ENCODE data around the gene CYFIP2.

Gene CYFIP2

GRCh38 chr5:157327771-157328170, 61.8 kb downstream of the CYFIP2 start:
- no peak for DNase-seq

GRCh38 chr5:157328277-157328912, 62.5 kb downstream of the CYFIP2 start:
- peak; percentile 68 for DNase-seq

- no peak for DNase-seq
Measured at GRCh38 chr5:157331807-157332206, 65.9 kb downstream of the CYFIP2 start.

- no peak for DNase-seq
Measured at GRCh38 chr5:157335534-157336422, 69.9 kb downstream of the CYFIP2 start.

- DNase-seq: no peak
Measured at GRCh38 chr5:157336423-157336744, 70.5 kb downstream of the CYFIP2 start.

GRCh38 chr5:157339409-157339808, 73.5 kb downstream of the CYFIP2 start:
- no peak for DNase-seq

GRCh38 chr5:157342822-157343402, 77.0 kb downstream of the CYFIP2 start:
- no peak for DNase-seq

- no peak for DNase-seq
Measured at GRCh38 chr5:157343842-157344790, 78.2 kb downstream of the CYFIP2 start.

- DNase-seq: no peak
Measured at GRCh38 chr5:157345067-157345466, 79.1 kb downstream of the CYFIP2 start.

- no peak for DNase-seq
Measured at GRCh38 chr5:157345485-157345884, 79.6 kb downstream of the CYFIP2 start.

GRCh38 chr5:157347301-157348048, 81.6 kb downstream of the CYFIP2 start:
- DNase-seq: no peak

GRCh38 chr5:157348049-157348400, 82.1 kb downstream of the CYFIP2 start:
- no peak for DNase-seq

- DNase-seq: no peak
Measured at GRCh38 chr5:157350939-157351801, 85.2 kb downstream of the CYFIP2 start.

- DNase-seq: no peak
Measured at GRCh38 chr5:157351802-157352092, 85.8 kb downstream of the CYFIP2 start.

GRCh38 chr5:157352756-157353340, 86.9 kb downstream of the CYFIP2 start:
- DNase-seq: no peak

- DNase-seq: no peak
Measured at GRCh38 chr5:157354800-157355199, 88.9 kb downstream of the CYFIP2 start.

GRCh38 chr5:157356576-157356975, 90.7 kb downstream of the CYFIP2 start:
- no peak for DNase-seq

- DNase-seq: no peak
Measured at GRCh38 chr5:157357823-157358222, 91.9 kb downstream of the CYFIP2 start.

- DNase-seq: no peak
Measured at GRCh38 chr5:157358871-157359270, 92.9 kb downstream of the CYFIP2 start.

GRCh38 chr5:157359356-157360055, 93.6 kb downstream of the CYFIP2 start:
- DNase-seq: no peak

Data from DMS 273 treated with DMSO at 0.1 percent for 48 hours (cell line).